ENCODE measurements around the gene MERTK.
"Not testable (repeated sequence)": the region's sequence is repeated elsewhere in the genome, so short reads cannot be mapped to it uniquely, and the experiment has no call there.

The MERTK gene

DNA sequence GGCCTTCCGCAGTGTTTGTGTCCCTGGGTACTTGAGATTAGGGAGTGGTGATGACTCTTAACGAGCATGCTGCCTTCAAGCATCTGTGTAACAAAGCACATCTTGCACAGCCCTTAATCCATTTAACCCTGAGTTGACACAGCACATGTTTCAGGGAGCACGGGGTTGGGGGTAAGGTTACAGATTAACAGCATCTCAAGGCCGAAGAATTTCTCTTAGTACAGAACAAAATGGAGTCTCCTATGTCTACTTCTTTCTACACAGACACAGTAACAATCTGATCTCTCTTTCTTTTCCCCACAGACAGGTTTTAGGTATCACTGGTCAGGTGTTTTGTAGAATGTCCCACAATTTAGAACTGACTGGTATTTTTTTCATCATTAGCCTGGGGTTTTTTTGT, 65.1 kb downstream of the MERTK start:
- H3K36me3 ChIP-seq (ENCODE audit: control insufficient read depth in 1 of 2, insufficient read depth in 2 of 2, low read length in 2 of 2); DNase-seq; H4K8ac ChIP-seq (ENCODE audit: low read depth, low read length); H4K12ac ChIP-seq (ENCODE audit: low read depth, low read length); H3K23ac ChIP-seq (ENCODE audit: low read length); H3K27me3 ChIP-seq (ENCODE audit: insufficient read depth, low read length); H3K79me1 ChIP-seq (ENCODE audit: low read length); H2BK120ac ChIP-seq (ENCODE audit: insufficient read depth, low read length, poor library complexity); H4K91ac ChIP-seq (ENCODE audit: low read depth, low read length); H3K18ac ChIP-seq (ENCODE audit: low read length); H2BK12ac ChIP-seq (ENCODE audit: low read length); H3K27ac ChIP-seq (ENCODE audit: low read depth, low read length); H3K79me2 ChIP-seq (ENCODE audit: control insufficient read depth, insufficient read depth, low read length, poor library complexity); H3K4ac ChIP-seq (ENCODE audit: low read depth, low read length); H3K9me3 ChIP-seq (ENCODE audit: insufficient read depth, low read depth, low read length); H2AFZ ChIP-seq (ENCODE audit: insufficient read depth, low read length, poor library complexity); H3K9ac ChIP-seq (ENCODE audit: low read length); H3K4me1 ChIP-seq (ENCODE audit: control insufficient read depth in 1 of 2, insufficient read depth in 2 of 2, low read length in 2 of 2); H3K4me3 ChIP-seq (ENCODE audit: low read depth, low read length); H3K4me2 ChIP-seq (ENCODE audit: low read length); H2BK5ac ChIP-seq (ENCODE audit: low read depth, low read length, poor library complexity); H3K14ac ChIP-seq (ENCODE audit: low read length); H2AK5ac ChIP-seq (ENCODE audit: low read length): not testable (repeated sequence)
- WGBS (ENCODE audit: extremely low coverage, insufficient coverage, insufficient read length) = no CpG with 5 or more reads among the region's 4 CpGs

DNA sequence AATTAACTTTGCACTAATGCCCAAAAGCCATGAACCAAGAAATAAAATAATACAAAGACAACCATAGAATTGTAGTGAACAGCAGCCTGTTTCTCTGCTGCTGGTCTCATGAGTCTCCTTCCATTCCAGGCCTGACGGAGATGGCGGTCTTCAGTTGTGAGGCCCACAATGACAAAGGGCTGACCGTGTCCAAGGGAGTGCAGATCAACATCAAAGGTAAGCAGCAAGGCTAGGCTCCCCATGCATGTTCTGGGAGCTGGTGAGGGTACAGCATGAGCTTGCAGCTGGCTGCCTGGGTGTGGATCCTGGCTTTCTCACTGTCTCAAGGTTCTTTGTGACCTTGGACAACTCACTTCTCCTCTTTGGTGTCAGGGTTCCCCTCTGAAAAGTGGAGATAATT, 66.7 kb downstream of the MERTK start:
- peaks cover 0 to 3% of the 10 kb centered on the region in 2 experiments for H3K4me1 ChIP-seq (ENCODE audit: control insufficient read depth in 1 of 2, insufficient read depth in 2 of 2, low read length in 2 of 2)
- H3K4me2 ChIP-seq (ENCODE audit: low read length) = no peak overlapping the region
- no peak overlapping the region for H2BK5ac ChIP-seq (ENCODE audit: low read depth, low read length, poor library complexity)
- no peak overlapping the region for H2BK12ac ChIP-seq (ENCODE audit: low read length)
- H3K4ac ChIP-seq (ENCODE audit: low read depth, low read length) = no peak overlapping the region
- no peak overlapping the region for H3K27ac ChIP-seq (ENCODE audit: low read depth, low read length)
- no peaks in the 10 kb centered on the region for H3K79me2 ChIP-seq (ENCODE audit: control insufficient read depth, insufficient read depth, low read length, poor library complexity)
- H3K27me3 ChIP-seq (ENCODE audit: insufficient read depth, low read length) = no peaks in the 10 kb centered on the region
- H2BK120ac ChIP-seq (ENCODE audit: insufficient read depth, low read length, poor library complexity) = no peak overlapping the region
- no peaks in the 10 kb centered on the region for H3K79me1 ChIP-seq (ENCODE audit: low read length)
- no peak overlapping the region for H4K91ac ChIP-seq (ENCODE audit: low read depth, low read length)
- H3K36me3 ChIP-seq (ENCODE audit: control insufficient read depth in 1 of 2, insufficient read depth in 2 of 2, low read length in 2 of 2) = peaks cover 0 to 2% of the 10 kb centered on the region in 2 experiments
- no peak overlapping the region for H3K23ac ChIP-seq (ENCODE audit: low read length)
- H3K18ac ChIP-seq (ENCODE audit: low read length) = no peak overlapping the region
- no CpG with 5 or more reads among the region's 3 CpGs for whole genome bisulfite sequencing (ENCODE audit: extremely low coverage, insufficient coverage, insufficient read length)
- no peak overlapping the region for H2AFZ ChIP-seq (ENCODE audit: insufficient read depth, low read length, poor library complexity)
- H2AK5ac ChIP-seq (ENCODE audit: low read length) = no peak overlapping the region
- no peak overlapping the region for H3K9ac ChIP-seq (ENCODE audit: low read length)
- no peak overlapping the region for H4K8ac ChIP-seq (ENCODE audit: low read depth, low read length)
- no peak overlapping the region for H3K4me3 ChIP-seq (ENCODE audit: low read depth, low read length)
- DNase-seq = no peak
- H4K12ac ChIP-seq (ENCODE audit: low read depth, low read length) = no peak overlapping the region
- no peaks in the 10 kb centered on the region for H3K9me3 ChIP-seq (ENCODE audit: insufficient read depth, low read depth, low read length)
- no peak overlapping the region for H3K14ac ChIP-seq (ENCODE audit: low read length)

DNA sequence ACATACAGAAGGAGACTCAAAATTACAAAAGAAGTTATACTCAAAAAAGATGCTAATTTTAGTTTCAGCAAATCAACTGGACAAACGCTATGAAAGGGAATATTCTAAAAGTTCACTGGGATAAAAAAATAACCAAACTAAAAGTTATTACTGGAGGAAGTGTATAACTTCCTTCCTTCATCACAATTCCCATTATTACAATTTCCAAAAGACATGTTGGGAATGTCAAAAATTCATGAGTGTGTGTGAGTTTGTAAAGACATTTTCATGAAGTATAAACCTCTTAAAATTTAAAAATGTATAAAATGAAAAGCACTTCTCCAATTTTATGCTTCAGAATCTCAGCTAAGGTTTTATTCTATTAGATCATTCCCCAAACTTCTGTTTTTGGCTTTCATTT, 67.8 kb downstream of the MERTK start:
- WGBS (ENCODE audit: extremely low coverage, insufficient coverage, insufficient read length) = no CpG with 5 or more reads among the region's 1 CpG
- H2BK120ac ChIP-seq (ENCODE audit: insufficient read depth, low read length, poor library complexity) = no peak overlapping the region

DNA sequence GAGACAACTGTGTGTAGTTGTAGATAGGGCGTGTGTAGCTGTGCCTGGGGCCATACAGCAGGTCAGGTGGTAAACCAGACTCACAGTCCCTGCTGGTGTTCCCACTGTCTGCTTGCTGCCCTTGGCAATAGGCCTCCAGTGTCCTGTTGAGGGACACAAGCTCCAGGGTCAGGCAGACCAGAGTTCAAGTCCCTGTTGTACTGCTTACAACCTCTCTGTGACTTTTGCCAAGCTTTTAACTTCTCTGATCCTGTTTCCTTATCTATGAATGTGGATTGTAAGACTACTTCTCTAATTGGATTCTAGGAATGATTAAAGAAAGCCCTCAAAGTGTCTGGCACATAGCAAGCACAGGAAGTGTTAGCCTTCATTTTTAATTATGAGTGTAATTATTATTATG, 68.6 kb downstream of the MERTK start:
- Histone ChIP-seq H3K79me2 (ENCODE audit: control insufficient read depth, insufficient read depth, low read length, poor library complexity) (no peaks in the 10 kb centered on the region), H4K91ac (ENCODE audit: low read depth, low read length) (no peak overlapping the region), H3K14ac (ENCODE audit: low read length) (no peak overlapping the region), H3K27me3 (ENCODE audit: insufficient read depth, low read length) (no peaks in the 10 kb centered on the region), H3K36me3 (ENCODE audit: control insufficient read depth in 1 of 2, insufficient read depth in 2 of 2, low read length in 2 of 2) (peaks cover 0 to 2% of the 10 kb centered on the region in 2 experiments), H4K12ac (ENCODE audit: low read depth, low read length) (no peak overlapping the region), H4K8ac (ENCODE audit: low read depth, low read length) (no peak overlapping the region), H3K9ac (ENCODE audit: low read length) (no peak overlapping the region), H3K4ac (ENCODE audit: low read depth, low read length) (no peak overlapping the region), H3K27ac (ENCODE audit: low read depth, low read length) (no peak overlapping the region), H3K4me1 (ENCODE audit: control insufficient read depth in 1 of 2, insufficient read depth in 2 of 2, low read length in 2 of 2) (peaks cover 0 to 3% of the 10 kb centered on the region in 2 experiments), H2BK12ac (ENCODE audit: low read length) (no peak overlapping the region), H3K9me3 (ENCODE audit: insufficient read depth, low read depth, low read length) (no peaks in the 10 kb centered on the region), H3K4me2 (ENCODE audit: low read length) (no peak overlapping the region), H2BK5ac (ENCODE audit: low read depth, low read length, poor library complexity) (no peak overlapping the region), H3K18ac (ENCODE audit: low read length) (no peak overlapping the region), H3K79me1 (ENCODE audit: low read length) (no peaks in the 10 kb centered on the region), H3K4me3 (ENCODE audit: low read depth, low read length) (no peak overlapping the region), H2BK120ac (ENCODE audit: insufficient read depth, low read length, poor library complexity) (no peak overlapping the region), H2AFZ (ENCODE audit: insufficient read depth, low read length, poor library complexity) (no peak overlapping the region), H2AK5ac (ENCODE audit: low read length) (no peak overlapping the region), H3K23ac (ENCODE audit: low read length) (no peak overlapping the region)
- WGBS (ENCODE audit: extremely low coverage, insufficient coverage, insufficient read length) = no CpG with 5 or more reads among the region's 1 CpG
- DNase-seq = no peak

More for the DNA sequence above, 67.8 kb downstream of the MERTK start:
- Histone ChIP-seq H2BK12ac (ENCODE audit: low read length) (no peak overlapping the region), H4K91ac (ENCODE audit: low read depth, low read length) (no peak overlapping the region), H3K9ac (ENCODE audit: low read length) (no peak overlapping the region), H2BK5ac (ENCODE audit: low read depth, low read length, poor library complexity) (no peak overlapping the region), H3K18ac (ENCODE audit: low read length) (no peak overlapping the region), H3K4me2 (ENCODE audit: low read length) (no peak overlapping the region), H3K23ac (ENCODE audit: low read length) (no peak overlapping the region), H4K12ac (ENCODE audit: low read depth, low read length) (no peak overlapping the region), H2AFZ (ENCODE audit: insufficient read depth, low read length, poor library complexity) (no peak overlapping the region), H3K79me1 (ENCODE audit: low read length) (no peaks in the 10 kb centered on the region), H3K9me3 (ENCODE audit: insufficient read depth, low read depth, low read length) (no peaks in the 10 kb centered on the region), H3K36me3 (ENCODE audit: control insufficient read depth in 1 of 2, insufficient read depth in 2 of 2, low read length in 2 of 2) (peaks cover 0 to 2% of the 10 kb centered on the region in 2 experiments), H3K4me3 (ENCODE audit: low read depth, low read length) (no peak overlapping the region), H2AK5ac (ENCODE audit: low read length) (no peak overlapping the region), H3K79me2 (ENCODE audit: control insufficient read depth, insufficient read depth, low read length, poor library complexity) (no peaks in the 10 kb centered on the region), H3K27ac (ENCODE audit: low read depth, low read length) (no peak overlapping the region), H3K4me1 (ENCODE audit: control insufficient read depth in 1 of 2, insufficient read depth in 2 of 2, low read length in 2 of 2) (peaks cover 0 to 3% of the 10 kb centered on the region in 2 experiments), H4K8ac (ENCODE audit: low read depth, low read length) (no peak overlapping the region), H3K4ac (ENCODE audit: low read depth, low read length) (no peak overlapping the region), H3K14ac (ENCODE audit: low read length) (no peak overlapping the region), H3K27me3 (ENCODE audit: insufficient read depth, low read length) (no peaks in the 10 kb centered on the region)
- no peak for DNase-seq

Data from trophoblast cell (in vitro differentiated cells and primary cell).